ENCODE measurements around the gene MAML3.

The MAML3 gene

DNA sequence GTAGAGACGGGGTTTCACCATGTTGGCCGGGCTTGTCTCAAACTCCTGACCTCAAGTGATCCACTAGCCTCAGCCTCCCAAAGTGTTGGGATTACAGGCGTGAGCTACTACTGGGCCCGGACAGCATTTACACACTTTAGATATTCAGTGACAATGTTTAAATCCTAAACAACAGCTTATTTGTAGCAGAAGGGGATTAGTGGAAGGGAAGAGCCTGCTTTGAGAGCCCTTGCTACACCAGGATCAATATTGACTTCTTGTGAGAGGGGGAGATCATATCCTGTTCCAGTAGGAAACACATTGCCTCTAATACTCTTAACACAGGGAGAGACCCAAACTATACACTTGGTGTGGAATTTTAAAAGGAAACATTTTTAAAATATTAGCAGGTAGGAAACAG, 481.3 kb downstream of the MAML3 start:
- no peak for ATAC-seq

GRCh38 chr4:139672215-139672614, 481.8 kb downstream of the MAML3 start:
- no peak for ATAC-seq

DNA sequence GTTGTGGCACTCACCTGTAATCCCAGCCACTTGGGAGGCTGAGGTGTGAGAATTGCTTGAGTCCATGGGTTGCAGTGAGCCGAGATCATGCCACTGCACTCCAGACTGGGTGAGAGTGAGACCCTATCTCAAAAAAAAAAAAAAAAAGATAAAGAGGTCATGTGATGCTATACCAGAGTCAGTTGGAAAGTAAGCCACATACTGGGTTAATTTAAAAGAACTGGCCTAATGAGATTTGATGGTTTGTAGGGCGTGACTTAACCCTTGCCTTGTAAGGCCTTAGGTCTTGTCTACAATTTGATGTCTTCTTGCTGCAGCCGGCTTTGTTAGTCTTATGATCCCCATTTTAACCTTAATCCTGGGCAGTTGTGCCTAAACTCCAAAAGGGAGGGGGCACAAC, 483.2 kb downstream of the MAML3 start:
- no peak for ATAC-seq

- no peak for ATAC-seq
These were observed 484.1 kb downstream of the MAML3 start for GRCh38 chr4:139669890-139670289.

- ATAC-seq, result no peak
These were observed 484.6 kb downstream of the MAML3 start for GRCh38 chr4:139669335-139669734.

DNA sequence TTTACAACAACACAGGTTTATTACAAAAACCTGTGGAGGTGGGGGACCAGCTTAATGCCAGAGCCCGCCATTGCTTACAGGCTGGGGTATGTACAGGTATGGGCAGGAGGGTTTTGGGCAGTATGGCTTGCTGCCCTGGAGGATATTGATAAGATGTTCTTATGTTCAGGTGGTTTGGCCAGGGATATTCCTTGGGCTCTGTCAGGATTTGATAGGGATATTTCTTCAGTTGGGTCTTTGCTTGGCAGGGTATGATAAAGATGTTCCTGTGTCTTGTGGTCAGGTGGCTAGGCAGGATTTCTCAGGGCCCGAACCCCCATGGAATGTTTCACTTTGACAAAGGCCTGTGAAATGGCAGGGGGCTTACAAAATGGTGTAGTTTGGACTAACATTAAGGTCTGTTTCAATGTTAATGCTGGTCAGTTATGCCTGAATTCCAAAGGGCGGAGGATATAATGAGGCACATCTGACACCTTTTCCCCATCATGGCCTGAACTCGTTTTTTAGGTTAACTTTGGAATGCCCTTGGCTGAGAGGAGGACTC, 485.3 kb downstream of the MAML3 start:
- ATAC-seq, result no peak

DNA sequence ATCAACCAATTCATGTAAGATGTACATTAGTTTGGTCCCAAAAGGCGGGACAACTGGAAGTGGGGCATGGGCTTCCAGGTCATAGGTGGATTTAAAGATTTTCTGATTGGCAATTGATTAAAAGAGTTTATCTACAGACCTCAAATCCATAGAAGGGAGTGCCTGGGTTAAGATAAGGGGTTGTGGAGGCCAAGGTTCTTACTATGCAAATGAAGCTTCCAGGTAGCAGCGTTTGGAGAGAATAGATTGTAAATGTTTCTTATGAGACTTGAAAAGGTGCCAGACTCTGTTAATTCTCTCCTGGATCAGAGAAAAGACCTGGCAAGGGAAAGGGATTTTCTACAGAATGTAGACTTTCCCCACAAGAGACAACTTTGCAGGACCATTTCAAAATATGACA, 485.9 kb downstream of the MAML3 start:
- ATAC-seq, result no peak
